Heart left ventricle (tissue), 13 donors: ENCODE data around the gene OXCT2.
"Not testable (repeated sequence)": the region's sequence is repeated elsewhere in the genome, so short reads cannot be mapped to it uniquely, and the experiment has no call there.

Experiments used
- CTCF ChIP-seq, 12 donors: fragments of 200-600 bp; sonication (generic) in 4 of 12; IDR thresholded peaks; one replicate each; pipeline versions ENCODE4 v1.5.0 to v1.8.0; 2018 to 2022; ENCODE audit warnings: antibody characterized with exemption in 12 of 12, mild to moderate bottlenecking in 5 of 12
- POLR2A ChIP-seq, 2 donors: fragments of 450-650 bp; IDR thresholded peaks; one replicate each; pipeline ENCODE4 v1.6.1; 2017; ENCODE audit warnings: antibody characterized with exemption in 2 of 2, mild to moderate bottlenecking in 2 of 2, moderate library complexity in 2 of 2
- donor health status: ischemic (EF 13 %, LVEDD 7.1; RV severe dilation, severe dysfunction).
- donor health status: DM: no; HTN: yes; CAD: no.
- donor health status: DM: no; HTN: no; CAD: no.
- donor health status: ischemic (EF 25% LVEDD 6.9; RV normal size, moderate dysfunction).
- donor health status: ischemic (EF 25% LVEDD 5.7; RV mildly dilated, moderate dysfunction).
- donor health status: ischemic (EF 35%, LVEDD 5.7; RV mildly dilated, moderate dysfunction).
- donor health status: nonischemic (EF 11% LVEDD 7.7; RV severe dilation, severe dysfunction).
- donor health status: DM: yes; HTN: yes; CAD: no.
- donor health status: PGD.
- donor health status: ischemic (EF 29% LVEDD 5.4; RV normal size, mild dysfunction).
- donor health status: nonischemic (EF 23%, LVEDD 6.1; RV moderate dilation, normal function).

GRCh38 chr1:39817091-39817932 lies 46.2 kb upstream of the OXCT2 start:
- not testable (repeated sequence) for TF ChIP-seq POLR2A, CTCF (IDR thresholded peaks at IDR 0.05)
